Neural cell (in vitro differentiated cells): ENCODE results near the gene IFNK. TPM values are rescaled to one million over a fixed set of nuclear protein-coding genes. Genes with fewer than 3 reads are reported as not detected.

Experiments used
- H2AFZ ChIP-seq: fragments of 200-600, 300-800 bp; sonication (generic), shearing (Covaris generic); 2 replicates; pipeline ENCODE4 v1.6.0; 2014; ENCODE audit warnings: low read depth, mild to moderate bottlenecking, antibody characterized with exemption, low read length, moderate library complexity
- H3F3A ChIP-seq: fragments of 200-600 bp; shearing (Covaris generic); 2 replicates; pipeline ENCODE4 v1.6.1; 2016; ENCODE audit warnings: mild to moderate bottlenecking, moderate library complexity, mixed read lengths, antibody characterized with exemption, low read length; ENCODE audit not compliant: insufficient read depth, poor library complexity, severe bottlenecking
- H3K27ac ChIP-seq: fragments of 200-600, 300-800 bp; sonication (generic), shearing (Covaris generic); 2 replicates; pipeline ENCODE4 v1.5.1; 2014; ENCODE audit warnings: mild to moderate bottlenecking, low read length, moderate library complexity
- H3K27me3 ChIP-seq: fragments of 300-800, 200-600 bp; sonication (generic), shearing (Covaris generic); 2 replicates; pipeline ENCODE4 v1.6.0; 2014; ENCODE audit warnings: mild to moderate bottlenecking, low read depth, low read length, moderate library complexity; ENCODE audit not compliant: insufficient read depth
- H3K36me3 ChIP-seq: fragments of 300-800, 200-600 bp; sonication (generic), shearing (Covaris generic); 2 replicates; pipeline ENCODE4 v1.5.1; 2014; ENCODE audit warnings: mild to moderate bottlenecking, antibody characterized with exemption, low read length, moderate library complexity; ENCODE audit not compliant: insufficient read depth
- H3K4me2 ChIP-seq: fragments of 300-800, 200-600 bp; sonication (generic), shearing (Covaris generic); 2 replicates; pipeline ENCODE4 v1.6.0; 2014; ENCODE audit warnings: mild to moderate bottlenecking, low read length
- H3K4me3 ChIP-seq: fragments of 300-800, 200-600 bp; sonication (generic), shearing (Covaris generic); 2 replicates; pipeline ENCODE4 v1.5.1; 2014; ENCODE audit warnings: mild to moderate bottlenecking, low read length, moderate library complexity
- H3K79me2 ChIP-seq: fragments of 200-600 bp; shearing (Covaris generic); replicated peaks from 2 replicates; pipeline ENCODE4 v1.6.0; 2014; ENCODE audit warnings: mild to moderate bottlenecking, low read length, moderate library complexity; ENCODE audit not compliant: insufficient read depth
- H3K9ac ChIP-seq: fragments of 300-800, 200-600 bp; sonication (generic), shearing (Covaris generic); 2 replicates; pipeline ENCODE4 v1.6.1; 2016; ENCODE audit warnings: mild to moderate bottlenecking, low read length, mixed read lengths
- H3K9me2 ChIP-seq: fragments of 200-600 bp; shearing (Covaris generic); 2 replicates; pipeline ENCODE4 v1.6.1; 2016; ENCODE audit warnings: mild to moderate bottlenecking, low read length, mixed read lengths; ENCODE audit not compliant: insufficient read depth
- H3K9me3 ChIP-seq: fragments of 200-600, 300-800 bp; sonication (generic), shearing (Covaris generic); 2 replicates; pipeline ENCODE4 v1.6.1; 2016; ENCODE audit warnings: mild to moderate bottlenecking, mixed run types, low read length, moderate library complexity, mixed read lengths
- H4K20me1 ChIP-seq: fragments of 200-600 bp; shearing (Covaris generic); 2 replicates; pipeline ENCODE4 v1.6.1; 2016; ENCODE audit warnings: mild to moderate bottlenecking, mixed run types; ENCODE audit not compliant: insufficient read depth
- CTCF ChIP-seq: fragments of 450-650 bp; IDR thresholded peaks from 2 replicates; pipeline ENCODE4 v1.5.1; 2014; ENCODE audit warnings: antibody characterized with exemption, mild to moderate bottlenecking, moderate library complexity; ENCODE audit not compliant: poor library complexity, severe bottlenecking
- EP300 ChIP-seq: fragments of 450-650 bp; conservative IDR thresholded peaks from 2 replicates; pipeline ENCODE4 v1.6.1; 2014; ENCODE audit warnings: antibody characterized with exemption, mild to moderate bottlenecking, moderate library complexity; ENCODE audit not compliant: poor library complexity, severe bottlenecking
- EZH2 ChIP-seq: fragments of 200-600, 300-800 bp; shearing (Covaris generic), sonication (generic); IDR thresholded peaks from 2 replicates; pipeline ENCODE4 v1.6.1; 2014; ENCODE audit warnings: antibody characterized with exemption, low read length, borderline replicate concordance, mild to moderate bottlenecking; ENCODE audit not compliant: insufficient read depth, poor library complexity, severe bottlenecking
- MXI1 ChIP-seq: fragments of 450-650 bp; conservative IDR thresholded peaks from 2 replicates; pipeline ENCODE4 v1.6.1; 2014; ENCODE audit warnings: antibody characterized with exemption, mild to moderate bottlenecking; ENCODE audit not compliant: poor library complexity, severe bottlenecking
- POLR2AphosphoS5 ChIP-seq: IDR thresholded peaks from 2 replicates; pipeline ENCODE4 v1.6.1; 2012
- RAD21 ChIP-seq: fragments of 450-650 bp; conservative IDR thresholded peaks from 2 replicates; pipeline ENCODE4 v1.6.1; 2014; ENCODE audit warnings: antibody characterized with exemption, mild to moderate bottlenecking, moderate library complexity
- REST ChIP-seq: IDR thresholded peaks from 2 replicates; pipeline ENCODE4 v1.6.1; 2012; ENCODE audit warnings: borderline replicate concordance
- SMC3 ChIP-seq: fragments of 450-650 bp; conservative IDR thresholded peaks from 2 replicates; pipeline ENCODE4 v1.6.1; 2014; ENCODE audit warnings: antibody characterized with exemption, mild to moderate bottlenecking, moderate library complexity; ENCODE audit not compliant: poor library complexity
- TAF1 ChIP-seq: IDR thresholded peaks from 2 replicates; pipeline ENCODE4 v1.6.1; 2012; ENCODE audit warnings: low read depth
- polyA plus RNA-seq: library from polyadenylated mRNA; depleted of rRNA; stranded (reverse); fragments of >200 nt; gene quantifications from 2 replicates; pipeline ENCODE4 v1.2.3, GENCODE V29; 2014

The IFNK gene
- polyA plus RNA-seq, 1 donor from 2014 or later, result not detected

- H3K79me2 ChIP-seq, result no peaks in the 10 kb centered on the region
- TF ChIP-seq EP300, result no peak
- TF ChIP-seq SMC3, result no peak
- no peak for TF ChIP-seq CTCF
- no peak for TF ChIP-seq REST
- no peak for TF ChIP-seq RAD21
- no peak for TF ChIP-seq TAF1
- TF ChIP-seq POLR2AphosphoS5, result no peak
- TF ChIP-seq MXI1, result no peak
- no peak for TF ChIP-seq EZH2
- H3K4me2 ChIP-seq, result no peak overlapping the region
- H3K27ac ChIP-seq, result no peak overlapping the region
- no peaks in the 10 kb centered on the region for H3F3A ChIP-seq
- peaks cover 3% of the 10 kb centered on the region for H3K9me3 ChIP-seq
- H3K4me3 ChIP-seq, result no peak overlapping the region
- H3K9me2 ChIP-seq, result no peaks in the 10 kb centered on the region
- H3K36me3 ChIP-seq, result no peaks in the 10 kb centered on the region
- H2AFZ ChIP-seq, result no peak overlapping the region
- H3K9ac ChIP-seq, result no peak overlapping the region
- H4K20me1 ChIP-seq, result no peaks in the 10 kb centered on the region
- no peaks in the 10 kb centered on the region for H3K27me3 ChIP-seq
These were observed 18.3 kb upstream of the IFNK start for GRCh38 chr9:27505744-27506161.

- no peaks in the 10 kb centered on the region for H3K9me2 ChIP-seq
These were observed 17.1 kb upstream of the IFNK start for GRCh38 chr9:27506981-27507380.

More at GRCh38 chr9:27506981-27507380, 17.1 kb upstream of the IFNK start:
- no peak overlapping the region for H3K4me2 ChIP-seq
- H3K27me3 ChIP-seq, result no peaks in the 10 kb centered on the region
- H2AFZ ChIP-seq, result no peak overlapping the region
- no peak overlapping the region for H3K9ac ChIP-seq
- no peaks in the 10 kb centered on the region for H4K20me1 ChIP-seq
- no peaks in the 10 kb centered on the region for H3K79me2 ChIP-seq
- no peaks in the 10 kb centered on the region for H3K36me3 ChIP-seq
- H3K9me3 ChIP-seq, result peaks cover 3% of the 10 kb centered on the region
- TF ChIP-seq EZH2 (no peak), MXI1 (no peak)
- H3F3A ChIP-seq, result no peaks in the 10 kb centered on the region
- no peak overlapping the region for H3K27ac ChIP-seq
- no peak overlapping the region for H3K4me3 ChIP-seq
